ENCODE results near the gene SNAI3.

GRCh38 chr16:88735616-88736015 lies 49.3 kb upstream of the SNAI3 start:
- TF ChIP-seq, protein P1, sequence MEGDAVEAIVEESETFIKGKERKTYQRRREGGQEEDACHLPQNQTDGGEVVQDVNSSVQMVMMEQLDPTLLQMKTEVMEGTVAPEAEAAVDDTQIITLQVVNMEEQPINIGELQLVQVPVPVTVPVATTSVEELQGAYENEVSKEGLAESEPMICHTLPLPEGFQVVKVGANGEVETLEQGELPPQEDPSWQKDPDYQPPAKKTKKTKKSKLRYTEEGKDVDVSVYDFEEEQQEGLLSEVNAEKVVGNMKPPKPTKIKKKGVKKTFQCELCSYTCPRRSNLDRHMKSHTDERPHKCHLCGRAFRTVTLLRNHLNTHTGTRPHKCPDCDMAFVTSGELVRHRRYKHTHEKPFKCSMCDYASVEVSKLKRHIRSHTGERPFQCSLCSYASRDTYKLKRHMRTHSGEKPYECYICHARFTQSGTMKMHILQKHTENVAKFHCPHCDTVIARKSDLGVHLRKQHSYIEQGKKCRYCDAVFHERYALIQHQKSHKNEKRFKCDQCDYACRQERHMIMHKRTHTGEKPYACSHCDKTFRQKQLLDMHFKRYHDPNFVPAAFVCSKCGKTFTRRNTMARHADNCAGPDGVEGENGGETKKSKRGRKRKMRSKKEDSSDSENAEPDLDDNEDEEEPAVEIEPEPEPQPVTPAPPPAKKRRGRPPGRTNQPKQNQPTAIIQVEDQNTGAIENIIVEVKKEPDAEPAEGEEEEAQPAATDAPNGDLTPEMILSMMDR (IDR thresholded peaks at IDR 0.05), result no peak
- no peak for TF ChIP-seq POLR2A (IDR thresholded peaks at IDR 0.05)

All from uterus (tissue), 2 donors.